Stomach (tissue), 9 donors: ENCODE results near the gene PAQR7. TPM values are rescaled to one million over a fixed set of nuclear protein-coding genes. Genes with fewer than 3 reads are reported as not detected.

Experiments used
- DNase-seq, 2 donors: peaks; one replicate each; pipeline versions ENCODE4 v3.0.0 to v3.0.0-alpha.2; 2013 to 2019
- H3K27ac ChIP-seq, 5 donors: fragments of 200-600 bp in 4 of 5; sonication (generic) in 4 of 5; one replicate each; pipeline ENCODE4 v1.5.1; 2013 to 2019; ENCODE audit warnings: mild to moderate bottlenecking in 1 of 5, moderate library complexity in 1 of 5
- H3K27me3 ChIP-seq, 3 donors: fragments of 200-600 bp; sonication (generic); one replicate each; pipeline ENCODE4 v1.5.1; 2017 to 2019; ENCODE audit warnings: mixed run types in 1 of 3
- H3K36me3 ChIP-seq, 4 donors: fragments of 200-600 bp; sonication (generic); 1 replicate in 3 of 4; 2 replicates in 1 of 4; pipeline ENCODE4 v1.5.1; 2016 to 2019
- H3K4me1 ChIP-seq, 4 donors: fragments of 200-600 bp; sonication (generic); one replicate each; pipeline ENCODE4 v1.5.1; 2016 to 2019
- H3K4me3 ChIP-seq, 4 donors: fragments of 200-600 bp; sonication (generic) in 3 of 4; one replicate each; pipeline ENCODE4 v1.5.1; 2016 to 2019; ENCODE audit warnings: mild to moderate bottlenecking in 1 of 4
- H3K9me3 ChIP-seq, 4 donors: fragments of 200-600 bp; sonication (generic); one replicate each; pipeline ENCODE4 v1.5.1; 2016 to 2019
- CTCF ChIP-seq, 7 experiments: fragments of 450-650 bp in 4 of 7; fragments of 200-600 bp in 3 of 7; sonication (generic) in 3 of 7; IDR thresholded peaks; one replicate each; pipeline ENCODE4 v1.5.1; 2016 to 2019; ENCODE audit warnings: antibody characterized with exemption in 7 of 7, control low read depth in 2 of 7, mild to moderate bottlenecking in 1 of 7
- EP300 ChIP-seq: sonication (generic); formaldehyde crosslinking; IDR thresholded peaks from one replicate; pipeline ENCODE4 v1.6.1; 2017; ENCODE audit warnings: antibody characterized with exemption
- POLR2A ChIP-seq, 4 donors: fragments of 450-650 bp; IDR thresholded peaks; one replicate each; pipeline ENCODE4 v1.6.1; 2016; ENCODE audit warnings: antibody characterized with exemption in 4 of 4, control low read depth in 2 of 4, mild to moderate bottlenecking in 1 of 4, moderate library complexity in 1 of 4
- POLR2AphosphoS5 ChIP-seq, 3 donors: sonication (generic); formaldehyde crosslinking; IDR thresholded peaks; one replicate each; pipeline ENCODE4 v1.6.1; 2016; ENCODE audit warnings: antibody characterized with exemption in 3 of 3
- WGBS, 5 donors: extraction: QIAGEN DNeasy Blood & Tissue Kit in 3 of 5; methylation state at CpG; one replicate each; pipeline versions ENCODE4 v1.1.5 to v1.1.7; 2013 to 2018; 5-methylcytosine and 5-hydroxymethylcytosine counted together
- intact Hi-C: fragments of 100-400 bp; cut with DNase I; formaldehyde crosslinking; loops from one replicate; pipeline ENCODE4 v1.15.1; 2023; ENCODE audit warnings: low total_unique reads
- polyA plus RNA-seq, 3 donors: library from polyadenylated mRNA; stranded (reverse); fragments of 200-250 nt; gene quantifications; one replicate each; pipeline ENCODE4 v1.2.3, GENCODE V29; 2013
- total RNA-seq, 5 donors: library from RNA; depleted of rRNA; stranded (reverse); fragments of >200 nt; gene quantifications; one replicate each; pipeline versions ENCODE4 v1.1.0 to v1.2.3, GENCODE V29; 2014 to 2016
- donor health status: healthy with polysubstance abuse.
- donor health status: Bipolar disorder and iron deficiency.
- donor health status: healthy.

Gene PAQR7
- total and polyA plus RNA-seq, 8 donors, result 1.8 to 10.5 (median 5.4) TPM

GRCh38 chr1:25863486-25864262 is 11.8 kb downstream of the PAQR7 start:
- Histone ChIP-seq H3K4me3 (no peak overlapping the region), H3K4me1 (peaks cover 30 to 49% (median 37%) of the 10 kb centered on the region in 4 donors), H3K9me3 (no peaks in the 10 kb centered on the region), H3K27ac (peak overlapping the region in 3 of 5 donors; percentile 19 to 35 (median 26)), H3K27me3 (no peaks in the 10 kb centered on the region), H3K36me3 (peaks cover 0 to 19% (median 14%) of the 10 kb centered on the region in 4 donors)
- DNase-seq, result no peak
- peak in 1 of 7 experiments; percentile 19 for TF ChIP-seq CTCF (IDR thresholded peaks at IDR 0.05)
- TF ChIP-seq EP300, result no peak
- no peak for TF ChIP-seq POLR2AphosphoS5 (IDR thresholded peaks at IDR 0.05)
- TF ChIP-seq POLR2A (IDR thresholded peaks at IDR 0.05), result no peak
- 85 to 90% (median 87%) methylated on average over 22 to 25 of the region's 25 CpGs for WGBS, 5 donors
- intact Hi-C loops, result no loop called here

GRCh38 chr1:25862785-25863485 is 12.6 kb downstream of the PAQR7 start:
- Histone ChIP-seq H3K36me3 (peaks cover 0 to 19% (median 14%) of the 10 kb centered on the region in 4 donors), H3K4me1 (peaks cover 27 to 46% (median 34%) of the 10 kb centered on the region in 4 donors), H3K4me3 (no peak overlapping the region), H3K9me3 (no peaks in the 10 kb centered on the region), H3K27ac (peak overlapping the region in 3 of 5 donors; percentile 7 to 38 (median 35)), H3K27me3 (no peaks in the 10 kb centered on the region)
- DNase-seq, result peak in 1 of 2 donors; percentile 69
- intact Hi-C loops, result no loop called here
- TF ChIP-seq CTCF (IDR thresholded peaks at IDR 0.05), result no peak
- TF ChIP-seq POLR2A (IDR thresholded peaks at IDR 0.05), result no peak
- no peak for TF ChIP-seq POLR2AphosphoS5 (IDR thresholded peaks at IDR 0.05)
- no peak for TF ChIP-seq EP300
- 78 to 89% (median 80%) methylated on average over 17 to 20 of the region's 20 CpGs for WGBS, 5 donors

GRCh38 chr1:25861316-25862286 is 13.9 kb downstream of the PAQR7 start:
- no peak for TF ChIP-seq CTCF (IDR thresholded peaks at IDR 0.05)
- no peak for TF ChIP-seq POLR2A (IDR thresholded peaks at IDR 0.05)
- no peak for TF ChIP-seq POLR2AphosphoS5 (IDR thresholded peaks at IDR 0.05)
- no peak for TF ChIP-seq EP300
- H3K27me3 ChIP-seq, result no peaks in the 10 kb centered on the region
- 66 to 80% (median 67%) methylated on average over 16 of the region's 16 CpGs for WGBS, 5 donors
- H3K9me3 ChIP-seq, result no peaks in the 10 kb centered on the region
- intact Hi-C loops, result no loop called here
- peak overlapping the region in 4 of 5 donors; percentile 20 to 84 (median 42) for H3K27ac ChIP-seq
- no peak overlapping the region for H3K4me3 ChIP-seq
- peaks cover 0 to 19% (median 14%) of the 10 kb centered on the region in 4 donors for H3K36me3 ChIP-seq
- H3K4me1 ChIP-seq, result peaks cover 18 to 34% (median 24%) of the 10 kb centered on the region in 4 donors
- peak in 1 of 2 donors; percentile 67 for DNase-seq
